ENCODE data around the gene SERPINB6. TPM values are rescaled to one million over a fixed set of nuclear protein-coding genes. Genes with fewer than 3 reads are reported as not detected.

SERPINB6 gene
- total and polyA plus RNA-seq, 10 donors, result 111 to 256 (median 191) TPM

DNA sequence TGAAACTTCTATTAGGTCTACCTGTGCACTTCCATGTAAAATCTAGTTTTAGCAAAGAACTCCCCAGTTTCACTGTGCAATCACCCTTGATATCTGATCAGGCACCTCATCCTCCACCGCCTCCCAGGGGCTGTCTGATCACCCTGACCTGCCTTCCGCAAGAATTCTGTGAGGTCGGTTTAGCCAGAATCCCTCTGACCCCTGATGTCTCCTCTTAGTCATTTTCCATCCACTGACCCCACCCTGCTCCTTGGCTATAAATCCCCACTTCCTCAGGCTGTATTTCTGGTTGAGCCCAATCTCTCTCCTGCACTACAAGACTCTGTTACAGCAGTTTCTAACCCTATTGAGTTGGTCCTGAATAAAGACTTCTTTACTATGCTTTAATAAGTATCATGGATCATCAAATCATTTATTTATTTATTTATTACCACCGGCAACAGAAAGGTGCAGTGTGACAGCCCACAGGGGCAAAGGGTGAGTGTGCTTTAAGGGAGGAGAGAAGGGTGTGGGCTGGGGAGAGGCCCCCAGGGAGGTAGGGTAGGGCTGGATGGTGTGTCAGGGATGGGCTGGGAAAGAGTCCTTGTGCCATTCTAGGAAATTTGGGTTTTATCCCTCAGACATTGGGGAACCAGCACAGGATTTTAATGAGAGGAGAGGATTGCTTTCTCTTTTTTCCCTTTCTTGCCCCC, 11.2 kb upstream of the SERPINB6 start:
- peak overlapping the region in 7 of 8 donors; percentile 46 to 81 (median 77) for H3K27ac ChIP-seq
- no peak for DNase-seq
- H3K27me3 ChIP-seq (replicated peaks in 1 of 7), result no peaks in the 10 kb centered on the region
- 81 to 92% (median 85%) methylated on average over 4 of the region's 4 CpGs for WGBS, 5 donors
- intact Hi-C loops (cut with DNase I; ENCODE audit: low total_unique reads), result loop anchor here (10.0 kb wide), 1 partner anchor 48 kb away; no protein-coding TSS in a partner anchor
- H3K4me3 ChIP-seq, result no peak overlapping the region
- H3K9me3 ChIP-seq, result no peaks in the 10 kb centered on the region
- peaks cover 7 to 66% (median 48%) of the 10 kb centered on the region in 6 donors for H3K4me1 ChIP-seq
- H3K36me3 ChIP-seq, result no peaks in the 10 kb centered on the region
- TF ChIP-seq, protein P1, sequence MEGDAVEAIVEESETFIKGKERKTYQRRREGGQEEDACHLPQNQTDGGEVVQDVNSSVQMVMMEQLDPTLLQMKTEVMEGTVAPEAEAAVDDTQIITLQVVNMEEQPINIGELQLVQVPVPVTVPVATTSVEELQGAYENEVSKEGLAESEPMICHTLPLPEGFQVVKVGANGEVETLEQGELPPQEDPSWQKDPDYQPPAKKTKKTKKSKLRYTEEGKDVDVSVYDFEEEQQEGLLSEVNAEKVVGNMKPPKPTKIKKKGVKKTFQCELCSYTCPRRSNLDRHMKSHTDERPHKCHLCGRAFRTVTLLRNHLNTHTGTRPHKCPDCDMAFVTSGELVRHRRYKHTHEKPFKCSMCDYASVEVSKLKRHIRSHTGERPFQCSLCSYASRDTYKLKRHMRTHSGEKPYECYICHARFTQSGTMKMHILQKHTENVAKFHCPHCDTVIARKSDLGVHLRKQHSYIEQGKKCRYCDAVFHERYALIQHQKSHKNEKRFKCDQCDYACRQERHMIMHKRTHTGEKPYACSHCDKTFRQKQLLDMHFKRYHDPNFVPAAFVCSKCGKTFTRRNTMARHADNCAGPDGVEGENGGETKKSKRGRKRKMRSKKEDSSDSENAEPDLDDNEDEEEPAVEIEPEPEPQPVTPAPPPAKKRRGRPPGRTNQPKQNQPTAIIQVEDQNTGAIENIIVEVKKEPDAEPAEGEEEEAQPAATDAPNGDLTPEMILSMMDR (IDR thresholded peaks at IDR 0.05 in 8 of 11, conservative IDR thresholded peaks at IDR 0.05 in 3 of 11), result no peak
- TF ChIP-seq POLR2A (IDR thresholded peaks at IDR 0.05) (no peak), POLR2AphosphoS5 (IDR thresholded peaks at IDR 0.05) (no peak)

DNA sequence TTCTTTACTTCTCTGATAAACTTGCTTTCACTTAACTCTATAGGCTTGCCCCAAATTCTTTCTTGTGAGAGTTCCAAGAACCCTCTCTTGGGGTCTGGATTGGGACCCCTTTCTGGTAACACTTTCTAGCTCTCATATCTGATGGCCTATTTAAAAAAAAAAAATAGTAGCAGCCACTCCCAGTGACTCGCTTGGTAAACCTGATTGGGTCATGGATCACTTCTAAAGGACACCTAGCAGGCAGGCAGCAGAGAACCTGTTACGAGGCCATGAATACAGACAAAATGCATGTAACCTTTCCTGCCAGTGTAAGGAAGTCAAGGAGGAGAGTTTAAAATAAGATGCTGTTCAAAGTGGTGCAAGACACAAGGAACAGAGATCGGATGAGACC, 9.1 kb upstream of the SERPINB6 start:
- Histone ChIP-seq H3K4me3 (no peak overlapping the region), H3K36me3 (no peaks in the 10 kb centered on the region), H3K27me3 (replicated peaks in 1 of 7) (no peaks in the 10 kb centered on the region), H3K9me3 (no peaks in the 10 kb centered on the region), H3K27ac (peak overlapping the region in 5 of 8 donors; percentile 69 to 81 (median 78)), H3K4me1 (peaks cover 7 to 62% (median 46%) of the 10 kb centered on the region in 6 donors)
- no peak for TF ChIP-seq POLR2A (IDR thresholded peaks at IDR 0.05)
- TF ChIP-seq, protein P1 (IDR thresholded peaks at IDR 0.05 in 8 of 11, conservative IDR thresholded peaks at IDR 0.05 in 3 of 11), result no peak
- DNase-seq, result no peak
- intact Hi-C loops (cut with DNase I; ENCODE audit: low total_unique reads), result loop anchor here (10.0 kb wide), 1 partner anchor 46 kb away; no protein-coding TSS in a partner anchor
- 65 to 88% (median 72%) methylated on average over 3 of the region's 3 CpGs for WGBS, 5 donors

DNA sequence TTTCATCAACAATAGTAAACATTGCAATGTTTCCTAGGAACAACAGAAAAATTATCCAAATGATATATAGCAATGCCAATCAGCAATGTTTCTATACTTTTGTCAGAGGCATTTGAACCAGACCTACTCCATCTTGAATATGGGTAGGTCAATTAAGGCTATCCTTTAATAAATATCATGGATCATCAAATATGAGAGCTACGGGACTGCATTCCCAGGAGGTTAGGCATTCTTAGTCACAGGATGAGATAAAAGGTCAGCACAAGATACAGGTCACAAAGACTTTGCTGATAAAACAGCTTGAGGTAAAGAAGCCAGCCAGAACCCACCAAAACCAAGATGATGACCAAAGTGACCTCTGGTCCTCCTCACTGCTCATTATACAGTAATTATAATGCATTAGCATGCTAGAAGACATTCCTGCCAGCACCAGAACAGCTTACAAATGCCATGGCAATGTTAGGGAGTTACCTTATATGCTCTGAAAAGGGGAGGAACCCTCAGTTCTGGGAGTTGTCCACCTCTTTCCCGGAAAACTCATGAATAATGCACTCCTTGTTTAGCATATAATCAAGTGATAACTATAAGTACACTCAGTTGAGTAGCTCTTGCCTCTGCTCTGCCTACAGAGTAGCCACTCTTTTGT, 8.6 kb upstream of the SERPINB6 start:
- H3K36me3 ChIP-seq, result no peaks in the 10 kb centered on the region
- no peak overlapping the region for H3K4me3 ChIP-seq
- TF ChIP-seq POLR2A (IDR thresholded peaks at IDR 0.05) (no peak), POLR2AphosphoS5 (IDR thresholded peaks at IDR 0.05) (no peak)
- TF ChIP-seq, protein P1 (IDR thresholded peaks at IDR 0.05 in 8 of 11, conservative IDR thresholded peaks at IDR 0.05 in 3 of 11), result no peak
- H3K27me3 ChIP-seq (replicated peaks in 1 of 7), result no peaks in the 10 kb centered on the region
- no peak for DNase-seq
- peaks cover 7 to 62% (median 46%) of the 10 kb centered on the region in 6 donors for H3K4me1 ChIP-seq
- H3K9me3 ChIP-seq, result no peaks in the 10 kb centered on the region
- peak overlapping the region in 5 of 8 donors; percentile 69 to 81 (median 78) for H3K27ac ChIP-seq
- intact Hi-C loops (cut with DNase I; ENCODE audit: low total_unique reads), result loop anchor here (10.0 kb wide), 1 partner anchor 45 kb away; no protein-coding TSS in a partner anchor
- WGBS, 5 donors, result 67 to 82% (median 73%) methylated on average over 2 of the region's 2 CpGs

DNA sequence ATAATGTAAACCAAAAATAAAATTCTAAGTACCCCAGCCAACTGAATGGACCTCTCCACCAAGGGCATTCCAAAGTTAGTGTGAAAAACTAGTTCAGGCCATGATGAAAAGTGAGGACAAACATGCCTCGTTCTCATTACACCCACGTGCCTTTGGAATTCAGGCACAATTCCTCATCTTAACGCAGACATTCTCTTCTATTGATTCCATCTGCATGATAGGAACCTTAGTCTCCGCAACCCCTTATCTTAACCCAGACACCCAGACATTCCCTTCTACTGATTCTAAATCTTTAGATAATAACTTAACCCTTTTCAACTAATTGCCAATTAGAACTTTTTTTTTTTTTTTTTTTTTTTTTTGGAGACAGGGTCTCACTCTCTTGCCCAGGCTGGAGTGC, 7.6 kb upstream of the SERPINB6 start:
- H3K36me3 ChIP-seq, result no peaks in the 10 kb centered on the region
- no peaks in the 10 kb centered on the region for H3K9me3 ChIP-seq
- H3K27me3 ChIP-seq (replicated peaks in 1 of 7), result no peaks in the 10 kb centered on the region
- DNase-seq, result no peak
- TF ChIP-seq POLR2AphosphoS5 (IDR thresholded peaks at IDR 0.05), result no peak
- TF ChIP-seq, protein P1 (IDR thresholded peaks at IDR 0.05 in 8 of 11, conservative IDR thresholded peaks at IDR 0.05 in 3 of 11), result no peak
- TF ChIP-seq POLR2A (IDR thresholded peaks at IDR 0.05), result no peak
- H3K4me3 ChIP-seq, result no peak overlapping the region
- 83 to 95% (median 92%) methylated on average over 4 of the region's 4 CpGs for WGBS, 5 donors
- peak overlapping the region in 5 of 8 donors; percentile 69 to 81 (median 78) for H3K27ac ChIP-seq
- intact Hi-C loops (cut with DNase I; ENCODE audit: low total_unique reads), result no loop called here
- H3K4me1 ChIP-seq, result peaks cover 7 to 67% (median 46%) of the 10 kb centered on the region in 6 donors
